HUDEP-2 (cell line): ENCODE results near the gene PLEKHH3.

ENCODE experiments used
- DNase-seq, 76 experiments: peaks; one replicate each; lab custom pipeline; 2025; ENCODE audit not compliant: unreplicated experiment in 76 of 76; lab: John Stamatoyannopoulos, UW

PLEKHH3 gene

GRCh38 chr17:42686520-42687128, 9.8 kb upstream of the PLEKHH3 start:
- DNase-seq = no peak

GRCh38 chr17:42685831-42686230, 9.0 kb upstream of the PLEKHH3 start:
- DNase-seq = no peak

GRCh38 chr17:42684929-42685556, 8.2 kb upstream of the PLEKHH3 start:
- DNase-seq = no peak

- DNase-seq = no peak
These were observed 6.7 kb upstream of the PLEKHH3 start for GRCh38 chr17:42683407-42684034.

- peak in 18 of 76 experiments; percentile 17 to 39 (median 24) for DNase-seq
These were observed 6.1 kb upstream of the PLEKHH3 start for GRCh38 chr17:42682722-42683403.

- DNase-seq = peak in 10 of 76 experiments; percentile 19 to 44 (median 28)
These were observed 5.4 kb upstream of the PLEKHH3 start, which contains the start of gene CNTNAP1 for GRCh38 chr17:42681976-42682721. CNTNAP1 (plus strand) TSS chr17:42682531; CDS start chr17:42682830, 299 bp downstream.

- peak in 55 of 76 experiments; percentile 21 to 76 (median 46) for DNase-seq
These were observed 3.6 kb upstream of the PLEKHH3 start for GRCh38 chr17:42680331-42680808.

- DNase-seq = peak in 70 of 76 experiments; percentile 27 to 84 (median 72)
These were observed 2.9 kb upstream of the PLEKHH3 start for GRCh38 chr17:42679492-42680330.

GRCh38 chr17:42678951-42679491, 2.2 kb upstream of the PLEKHH3 start:
- peak in 51 of 76 experiments; percentile 18 to 75 (median 48) for DNase-seq

- peak in 74 of 76 experiments; percentile 46 to 93 (median 83) for DNase-seq
These were observed 1.4 kb upstream of the PLEKHH3 start for GRCh38 chr17:42677921-42678781.

GRCh38 chr17:42677012-42677857, 441 bp upstream of the PLEKHH3 start:
- DNase-seq = peak in 75 of 76 experiments; percentile 89 to 100 (median 99)

- DNase-seq = peak in 6 of 76 experiments; percentile 19 to 39 (median 24)
These were observed 800 bp downstream of the PLEKHH3 start for GRCh38 chr17:42675965-42676423.

GRCh38 chr17:42675348-42675964, 1.3 kb downstream of the PLEKHH3 start:
- DNase-seq = peak in 9 of 76 experiments; percentile 10 to 44 (median 30)

- peak in 32 of 76 experiments; percentile 12 to 67 (median 36) for DNase-seq
These were observed 1.9 kb downstream of the PLEKHH3 start for GRCh38 chr17:42674755-42675347.

- peak in 64 of 76 experiments; percentile 14 to 76 (median 55) for DNase-seq
These were observed 2.7 kb downstream of the PLEKHH3 start for GRCh38 chr17:42673885-42674754.
